Stimulated activated CD8-positive, alpha-beta memory T cell treated with anti-CD3 and anti-CD28 coated beads, Interleukin-4, amount 100 ng/mL, for 48 hours (primary cell): ENCODE measurements around the gene SCD.

ENCODE experiments used
- DNase-seq: peaks from one replicate; pipeline ENCODE4 v3.0.0-alpha.2; 2020

Gene SCD

DNA sequence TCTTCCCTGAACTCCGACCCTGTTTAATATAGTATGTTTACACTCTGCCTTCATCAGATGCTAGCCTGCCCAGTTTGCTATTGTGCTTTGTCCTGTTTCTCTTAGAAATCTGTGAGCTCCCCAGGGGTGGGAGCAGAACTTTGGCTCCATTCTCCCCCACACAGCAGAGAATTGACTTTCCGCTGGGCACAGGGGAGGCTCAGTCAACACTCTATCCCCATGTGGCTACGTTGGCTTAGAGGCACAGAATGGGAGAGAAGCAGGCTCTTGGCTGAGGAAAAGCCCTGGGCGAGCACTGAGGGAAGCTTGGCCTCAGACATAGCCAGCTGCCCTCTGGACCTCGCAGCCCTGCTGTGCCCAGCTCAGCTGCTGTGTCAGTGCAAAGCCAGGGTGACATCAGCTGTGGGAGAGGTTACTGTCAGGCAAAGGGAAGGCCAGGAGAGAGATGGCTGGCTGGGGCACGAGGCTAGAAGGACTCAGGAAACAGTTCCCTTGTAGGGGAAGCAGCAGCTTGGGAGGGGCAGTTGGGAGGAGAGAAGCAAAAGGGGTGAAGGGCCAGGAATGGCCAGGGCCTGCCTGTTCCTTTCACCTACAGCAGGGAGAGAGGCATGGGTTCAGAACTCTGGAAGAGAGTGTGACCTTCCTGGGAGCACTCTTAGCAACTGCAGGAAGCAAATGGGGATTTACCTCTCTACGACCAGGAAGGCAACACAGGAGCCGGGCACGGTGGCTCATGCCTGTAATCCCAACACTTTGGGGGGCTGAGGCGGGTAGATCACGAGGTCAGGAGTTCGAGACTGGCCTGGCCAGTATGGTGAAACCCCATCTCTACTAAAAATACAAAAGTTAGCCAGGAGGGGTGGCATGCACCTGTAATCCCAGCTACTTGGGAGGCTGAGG lies 5.8 kb upstream of the SCD start:
- no peak for DNase-seq

DNA sequence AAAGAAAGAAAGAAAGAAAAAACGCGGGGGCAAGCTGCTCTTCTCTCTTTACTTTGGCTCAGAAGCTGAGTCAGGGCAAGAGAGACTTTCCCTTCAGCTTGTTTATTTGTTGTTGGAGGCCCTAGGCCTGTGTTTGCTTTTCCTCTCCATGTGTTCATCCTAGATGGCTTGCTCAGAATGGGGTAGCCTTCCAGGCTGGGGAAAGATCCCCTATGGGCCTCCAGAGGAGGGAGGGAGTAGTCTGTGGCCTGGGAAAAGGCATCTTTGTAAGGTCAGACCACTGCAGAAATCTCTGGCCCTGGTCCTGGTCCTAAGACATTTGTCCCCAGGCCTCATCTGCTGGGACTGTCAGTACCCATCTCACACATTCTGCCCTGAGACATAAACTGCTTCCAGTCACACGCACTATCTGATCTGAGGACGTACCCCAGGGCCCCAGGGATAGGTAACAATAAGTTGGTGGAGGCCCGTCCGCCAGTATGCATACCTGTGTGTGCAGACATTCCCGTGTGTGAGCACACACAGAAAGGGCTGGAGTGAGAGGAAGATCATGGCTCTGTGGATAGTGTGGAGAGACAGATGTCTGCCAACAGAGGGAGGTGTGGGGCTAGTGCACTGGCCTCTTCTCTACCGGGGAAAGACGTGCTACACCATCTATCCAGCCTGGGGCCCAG lies 4.9 kb upstream of the SCD start:
- peak; percentile 63 for DNase-seq

DNA sequence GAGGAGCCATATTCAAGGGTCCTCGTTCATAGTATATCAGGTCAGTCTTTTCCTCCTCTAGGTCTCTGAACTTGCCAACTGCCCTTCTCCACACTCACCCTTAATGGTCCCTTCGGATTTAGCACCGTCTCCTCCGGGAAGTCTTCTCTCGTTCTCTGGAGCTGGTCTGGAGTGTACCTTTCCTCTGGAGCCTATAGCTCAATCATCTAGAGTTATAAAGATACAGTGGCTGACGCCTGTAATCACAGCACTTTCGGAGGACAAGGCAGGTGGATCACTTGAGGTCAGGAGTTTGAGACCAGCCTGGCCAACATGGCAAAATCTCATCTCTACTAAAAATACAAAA lies 4.4 kb upstream of the SCD start:
- no peak for DNase-seq

DNA sequence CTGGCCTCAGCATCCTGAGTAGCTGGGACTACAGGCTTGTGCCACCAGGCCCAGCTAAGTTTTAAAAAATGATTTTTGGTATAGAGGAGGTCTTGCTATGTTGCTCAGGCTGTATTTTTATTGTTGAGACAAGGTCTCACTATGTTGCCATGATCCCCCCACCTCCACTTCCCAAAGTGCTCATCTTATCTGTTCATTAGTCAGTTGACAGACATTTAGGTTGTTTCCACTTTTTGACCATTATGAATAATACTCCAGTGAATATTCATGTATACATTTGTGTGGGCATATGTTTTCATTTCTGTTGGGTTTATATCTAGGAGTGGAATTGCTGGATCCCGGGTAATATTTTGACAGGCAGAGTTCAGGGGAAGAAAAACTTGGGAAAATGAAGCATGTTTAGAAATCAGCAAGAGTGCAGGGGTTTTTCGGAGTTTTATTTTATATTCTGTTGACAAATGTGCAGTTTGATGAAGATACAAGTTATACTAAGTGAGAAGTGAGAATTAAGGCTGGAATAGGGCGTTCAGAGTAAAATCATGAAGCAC lies 2.7 kb upstream of the SCD start:
- DNase-seq: no peak

DNA sequence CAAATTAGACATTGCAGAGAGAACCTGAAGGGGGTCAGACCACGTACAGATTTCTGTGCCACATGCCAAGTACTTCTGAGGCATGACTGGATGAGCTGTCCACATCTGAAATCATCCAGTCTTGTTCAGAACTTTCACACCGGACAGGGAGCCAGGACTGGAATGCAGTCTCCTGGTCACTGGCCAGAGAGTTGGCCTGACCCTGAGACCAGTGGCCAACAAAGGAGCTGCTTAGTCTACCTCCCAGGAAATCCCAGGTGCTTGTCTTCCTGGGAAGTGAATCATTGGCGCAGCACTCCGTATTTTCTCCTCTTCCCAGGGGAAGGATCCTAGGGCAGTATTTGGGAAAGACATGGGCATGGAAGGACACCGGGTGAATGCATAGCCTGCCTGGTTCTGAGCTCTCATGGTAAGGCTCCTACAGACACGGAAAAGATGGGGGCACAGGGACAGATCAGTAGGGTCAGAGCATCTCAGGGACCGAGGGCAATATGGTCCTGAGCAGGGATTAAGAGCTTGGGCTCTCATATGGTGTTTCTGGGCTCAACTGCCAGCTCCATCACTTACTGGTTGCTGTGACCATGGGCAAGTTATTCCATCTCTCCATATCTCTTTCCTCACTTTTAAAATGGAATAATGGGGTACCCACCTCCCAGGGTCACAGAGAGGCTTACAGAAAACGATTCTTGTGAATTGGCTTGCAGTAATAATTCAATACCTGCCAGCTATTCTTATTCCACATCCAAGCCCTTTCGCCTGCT lies 1.3 kb upstream of the SCD start:
- no peak for DNase-seq

DNA sequence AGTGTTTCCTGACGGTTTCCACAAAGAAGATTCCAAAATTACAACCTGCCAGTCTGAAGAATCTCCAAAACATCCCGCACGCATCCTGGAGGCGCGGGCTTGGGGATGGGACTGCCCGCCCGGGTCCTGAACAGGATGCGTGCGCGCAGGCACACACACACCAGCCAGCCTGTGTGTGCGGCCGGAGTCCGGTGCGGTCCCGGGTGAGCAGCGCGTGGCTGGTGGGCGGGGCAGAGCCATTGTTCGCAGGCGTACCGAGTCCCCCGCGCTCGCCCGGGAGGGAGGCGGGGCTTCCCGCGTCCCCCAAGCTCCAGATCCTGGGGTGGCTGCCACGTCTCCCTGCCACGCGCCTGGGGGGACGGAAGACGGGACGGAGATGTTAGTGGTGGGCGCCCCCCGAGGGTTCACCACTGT lies 675 bp upstream of the SCD start:
- DNase-seq: peak; percentile 84

DNA sequence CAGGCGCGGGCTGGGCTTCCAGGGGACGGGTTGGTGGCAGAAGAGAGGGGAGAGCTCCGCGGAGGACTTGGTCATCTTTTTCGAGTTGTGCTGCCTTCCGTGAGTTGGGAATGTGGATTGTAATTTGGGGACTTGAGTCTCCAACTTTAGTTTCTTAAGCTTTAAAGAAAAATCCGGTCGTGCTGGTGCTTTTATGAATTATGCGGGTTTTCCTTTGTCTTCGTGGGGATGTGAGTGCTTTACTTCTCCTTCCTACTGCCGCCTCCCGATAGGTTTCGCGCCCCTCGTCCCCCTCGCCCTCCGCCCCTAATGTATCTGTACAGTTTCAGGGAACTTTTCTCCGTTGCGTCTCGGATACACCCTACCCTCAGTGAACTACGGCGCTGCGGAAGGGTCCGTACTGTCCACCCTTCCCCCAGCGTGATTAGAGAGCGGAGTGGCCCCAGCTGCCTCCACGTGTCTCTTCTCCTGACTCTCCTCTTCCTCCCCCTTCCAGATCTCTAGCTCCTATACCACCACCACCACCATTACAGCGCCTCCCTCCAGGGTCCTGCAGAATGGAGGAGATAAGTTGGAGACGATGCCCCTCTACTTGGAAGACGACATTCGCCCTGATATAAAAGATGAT lies 649 bp downstream of the SCD start:
- DNase-seq: no peak

DNA sequence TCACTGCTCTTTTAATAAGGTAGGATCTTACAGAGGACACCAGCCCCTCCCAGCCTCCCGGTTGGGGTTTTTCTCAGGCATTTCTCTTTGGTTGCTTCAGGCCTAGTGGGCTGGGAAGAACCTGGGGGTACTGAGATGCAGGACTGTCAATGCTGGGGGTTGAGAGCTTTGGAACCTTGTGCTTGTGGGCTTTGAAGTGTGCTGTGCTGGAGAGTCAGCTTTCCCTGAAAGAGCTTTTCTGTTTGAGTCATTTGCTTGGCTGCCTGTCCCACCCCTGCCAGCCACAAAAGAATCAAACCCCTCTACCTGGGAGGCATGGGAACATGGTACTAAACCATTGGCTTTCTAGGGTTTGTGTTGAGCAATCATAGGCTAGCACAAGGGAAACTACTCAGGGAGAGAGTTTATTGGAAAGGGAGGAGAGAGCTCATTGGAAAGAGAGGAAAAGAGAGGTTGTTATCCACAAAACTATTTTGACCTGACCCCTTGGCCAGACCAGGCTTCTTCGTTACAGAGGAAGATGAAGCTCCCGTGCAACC lies 1.4 kb downstream of the SCD start:
- no peak for DNase-seq

DNA sequence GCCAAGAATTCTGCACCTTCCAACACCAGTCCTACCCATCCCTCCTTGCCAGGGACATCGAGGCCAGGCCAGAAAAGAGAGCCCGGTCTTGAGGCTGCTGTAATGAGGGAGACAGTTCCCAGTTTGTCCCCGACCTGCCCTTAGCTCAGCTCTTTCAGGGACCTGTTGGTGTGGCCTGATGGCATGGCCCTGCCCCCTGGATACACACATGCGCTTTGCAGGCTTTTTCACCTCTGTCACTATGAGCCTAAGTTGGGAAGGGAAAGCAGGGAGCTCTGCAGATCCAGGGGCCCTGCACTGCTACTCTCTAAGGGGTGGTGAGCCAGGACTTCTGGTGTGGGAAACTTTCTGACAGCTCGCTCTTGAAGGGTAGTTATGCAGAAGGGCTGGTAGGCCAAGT lies 2.1 kb downstream of the SCD start:
- DNase-seq: no peak

DNA sequence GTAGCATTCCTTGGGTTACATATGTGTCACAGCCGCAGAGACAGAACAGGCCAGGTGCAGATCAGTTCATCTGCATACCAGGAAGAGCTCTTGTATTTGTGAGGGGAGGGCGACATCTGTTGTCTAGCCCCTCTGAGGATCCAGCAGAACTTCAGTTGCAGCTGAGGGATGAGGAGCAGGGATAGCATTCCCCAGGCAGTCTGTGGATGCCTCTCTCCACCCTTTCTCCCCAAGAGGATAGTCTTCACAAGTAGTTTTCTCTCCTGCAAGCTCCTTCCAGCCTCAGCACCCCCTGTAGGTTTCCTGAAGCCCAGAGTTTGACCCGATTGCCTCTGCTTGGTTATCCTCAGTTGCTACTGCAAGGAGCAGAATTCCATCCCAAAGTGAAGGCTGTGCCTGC lies 2.6 kb downstream of the SCD start:
- DNase-seq: no peak

DNA sequence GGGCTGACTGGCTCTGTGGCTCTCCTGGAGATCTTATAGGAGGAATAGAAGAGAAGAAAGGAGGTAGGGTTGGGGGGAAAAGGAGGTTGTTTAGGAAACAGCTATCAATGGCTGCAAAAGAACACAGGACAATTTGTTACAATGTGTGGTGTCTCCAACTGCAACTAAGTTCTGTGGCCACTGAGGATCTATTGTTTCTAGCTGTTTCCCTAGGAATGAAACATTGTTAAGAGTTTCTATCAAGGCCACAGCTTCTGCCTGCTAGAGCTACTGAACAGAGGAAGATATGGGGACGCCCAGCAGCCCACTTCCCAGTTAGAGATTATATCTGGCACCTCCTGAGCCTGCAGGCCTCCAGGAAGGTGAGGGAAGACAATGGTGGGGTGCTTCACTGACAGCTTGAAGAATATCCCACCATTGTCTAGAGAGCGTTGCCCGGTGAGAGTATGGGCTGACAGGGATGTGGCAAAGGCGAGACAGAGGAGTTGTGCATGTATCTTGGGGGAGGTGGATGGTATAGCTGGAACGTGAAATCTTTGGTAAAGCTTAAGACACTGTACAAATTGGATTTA lies 4.0 kb downstream of the SCD start:
- no peak for DNase-seq

DNA sequence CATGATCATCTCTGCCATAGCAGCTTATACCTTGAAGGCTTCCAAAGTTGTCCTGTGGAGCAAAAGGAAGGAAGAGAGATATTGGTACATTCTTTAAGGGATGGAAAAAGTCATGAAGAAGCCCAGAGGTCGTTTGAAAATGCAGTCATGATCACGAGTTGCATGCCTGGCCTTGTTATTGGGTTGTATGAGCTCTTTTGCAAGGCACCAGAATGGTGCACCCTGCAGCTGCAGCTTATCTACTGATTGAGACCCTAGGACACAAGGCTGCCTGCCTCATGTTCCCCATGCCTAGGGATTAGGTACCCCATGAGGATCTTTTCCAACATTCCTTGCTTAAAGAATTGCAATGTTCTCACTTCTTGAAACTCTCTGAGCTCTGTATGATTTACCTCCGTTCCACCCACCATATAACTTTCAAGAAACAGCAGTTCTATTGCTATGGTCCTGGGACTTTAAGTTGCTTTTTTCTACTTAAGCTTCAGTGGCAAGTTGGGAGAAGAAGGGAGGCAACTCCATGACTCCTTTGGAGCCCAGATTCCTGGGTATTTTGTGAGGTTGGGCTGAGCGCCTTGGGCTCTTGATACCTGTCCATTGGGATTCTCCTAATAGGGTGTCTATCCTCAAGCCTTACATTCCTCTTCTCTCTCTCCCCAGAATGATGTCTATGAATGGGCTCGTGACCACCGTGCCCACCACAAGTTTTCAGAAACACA lies 6.9 kb downstream of the SCD start:
- no peak for DNase-seq

DNA sequence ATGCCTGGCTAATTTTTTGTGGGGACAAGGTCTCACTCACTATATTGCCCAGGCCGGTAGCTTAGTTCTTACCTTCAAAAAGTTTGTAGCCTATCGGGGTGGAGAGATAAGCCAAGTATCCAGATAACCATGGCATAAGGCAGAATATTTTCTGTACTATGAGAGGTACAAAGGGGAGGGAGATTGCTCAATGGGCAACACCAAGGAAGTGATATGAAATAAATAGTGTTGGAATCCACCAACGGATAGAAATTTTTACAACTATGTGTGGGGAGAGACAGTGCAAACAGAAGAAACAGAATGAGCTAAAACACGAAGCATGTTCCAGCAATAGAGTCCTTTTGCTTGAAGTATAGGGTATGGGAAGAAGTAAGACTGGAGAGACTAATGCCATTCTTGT lies 8.1 kb downstream of the SCD start:
- DNase-seq: no peak

DNA sequence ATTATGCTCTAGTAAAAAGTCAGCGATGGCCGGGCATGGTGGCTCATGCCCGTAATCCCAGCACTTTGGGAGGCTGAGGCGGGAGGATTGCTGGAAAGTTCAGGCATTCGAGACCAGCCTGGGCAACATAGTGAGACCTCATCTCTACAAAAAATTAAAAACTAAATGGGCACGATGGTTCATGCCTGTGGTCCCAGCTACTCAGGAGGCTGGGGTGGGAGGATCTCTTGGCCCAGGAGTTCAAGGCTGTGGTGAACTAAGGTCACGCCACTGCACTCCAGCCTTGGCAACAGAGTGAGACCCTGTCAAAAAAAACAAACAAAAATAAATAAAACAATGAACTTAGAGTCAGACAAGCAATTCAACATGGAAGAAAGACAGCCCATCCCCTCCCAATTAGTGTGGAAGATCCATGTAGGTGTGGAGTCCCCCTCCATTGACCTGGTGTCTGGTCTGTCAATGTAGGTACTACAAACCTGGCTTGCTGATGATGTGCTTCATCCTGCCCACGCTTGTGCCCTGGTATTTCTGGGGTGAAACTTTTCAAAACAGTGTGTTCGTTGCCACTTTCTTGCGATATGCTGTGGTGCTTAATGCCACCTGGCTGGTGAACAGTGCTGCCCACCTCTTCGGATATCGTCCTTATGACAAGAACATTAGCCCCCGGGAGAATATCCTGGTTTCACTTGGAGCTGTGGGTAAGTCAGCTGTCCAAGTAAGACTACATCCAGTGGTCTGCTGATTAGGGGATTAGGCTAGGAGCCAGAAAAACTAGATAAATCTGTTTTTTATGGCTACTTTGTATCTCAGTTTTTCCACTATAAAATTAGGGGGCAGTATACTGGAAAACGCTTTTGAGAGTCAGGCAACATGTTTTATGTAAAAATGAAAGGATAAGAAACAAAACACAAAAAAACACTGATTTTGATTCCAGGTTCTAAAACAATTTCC lies 9.3 kb downstream of the SCD start:
- DNase-seq: no peak

DNA sequence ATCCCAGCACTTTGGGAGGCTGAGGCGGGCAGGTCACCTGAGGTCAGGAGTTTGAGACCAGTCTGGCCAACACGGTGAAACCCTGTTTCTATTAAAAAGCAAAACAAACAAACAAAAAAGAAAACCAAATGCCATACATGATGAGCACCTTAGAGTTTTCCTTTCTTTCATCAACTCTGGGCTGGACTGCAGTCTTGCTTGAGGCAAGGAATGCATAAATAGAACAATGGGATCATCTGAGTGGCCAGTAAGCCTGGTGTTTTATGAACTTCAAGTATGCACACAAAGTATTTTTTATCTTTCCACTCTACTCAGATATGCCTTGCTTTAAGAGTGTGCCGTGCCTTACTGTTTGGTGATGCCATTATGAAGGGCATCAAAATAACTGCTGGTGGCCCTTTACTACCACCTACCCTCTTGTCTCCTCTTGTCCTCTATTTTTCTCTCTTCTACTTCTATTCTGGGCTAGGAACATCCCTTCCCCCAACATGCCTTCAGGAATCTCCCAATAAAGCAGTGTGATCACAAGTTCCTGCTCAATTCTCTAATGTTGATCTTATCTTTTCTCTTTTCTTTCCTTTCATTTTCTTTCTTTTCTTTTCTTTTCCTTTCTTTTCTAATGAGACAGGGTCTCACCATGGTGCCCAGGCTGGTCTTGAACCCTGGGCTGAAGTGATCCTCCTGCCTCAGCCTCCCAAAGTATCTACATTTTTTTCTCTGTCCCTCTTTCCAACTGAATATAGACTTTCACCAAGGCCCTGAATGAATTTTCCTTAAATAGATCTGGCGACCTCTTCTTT lies 10.2 kb downstream of the SCD start:
- no peak for DNase-seq

DNA sequence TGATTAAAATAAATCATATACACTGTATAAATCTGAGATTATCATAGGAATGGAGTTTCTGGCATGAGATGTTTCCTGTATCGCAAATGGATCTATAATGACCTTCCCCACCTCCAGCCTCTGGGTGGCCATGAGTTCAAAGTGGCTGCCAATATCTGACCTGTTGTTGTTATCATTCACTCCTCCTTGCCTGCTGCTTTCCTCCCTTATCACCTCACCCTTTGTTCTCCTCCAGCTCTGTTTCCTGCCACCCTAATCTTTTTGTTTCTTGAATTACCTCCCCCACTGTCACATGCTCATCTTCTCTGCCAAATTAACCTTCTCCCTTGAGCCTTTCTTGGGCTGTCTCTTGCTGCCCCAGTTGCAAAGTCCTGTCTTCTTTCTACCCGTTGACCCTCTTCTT lies 12.0 kb downstream of the SCD start:
- no peak for DNase-seq

DNA sequence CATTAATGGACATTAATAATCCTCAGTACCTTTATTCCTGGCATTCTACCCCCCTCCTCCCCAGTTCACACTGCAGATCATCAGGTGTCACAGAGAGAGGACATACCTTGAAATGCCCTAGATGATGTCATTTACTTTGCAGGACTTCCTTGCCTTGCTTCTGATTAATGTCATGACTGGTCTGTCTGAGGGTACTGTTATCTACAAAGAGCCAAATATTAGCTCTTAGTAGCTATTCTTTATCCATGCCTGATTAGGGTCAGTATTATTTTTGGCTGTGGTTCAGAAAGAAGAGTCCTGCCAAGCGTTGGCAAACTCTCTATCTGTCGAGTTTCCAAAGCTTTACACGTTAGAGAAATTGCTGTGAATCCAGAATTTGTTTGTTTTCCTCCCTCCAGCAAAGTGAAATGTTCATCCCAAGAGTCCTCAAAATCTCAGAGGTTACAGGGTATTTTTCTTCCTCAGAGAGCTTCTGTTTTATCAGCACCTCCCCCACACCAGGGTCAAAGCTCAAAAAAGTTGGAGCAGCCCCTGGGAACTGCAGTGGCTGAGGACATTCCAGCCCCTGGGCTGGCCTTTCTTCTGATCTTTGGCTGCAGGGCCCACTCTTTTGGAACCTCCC lies 12.6 kb downstream of the SCD start:
- DNase-seq: no peak

DNA sequence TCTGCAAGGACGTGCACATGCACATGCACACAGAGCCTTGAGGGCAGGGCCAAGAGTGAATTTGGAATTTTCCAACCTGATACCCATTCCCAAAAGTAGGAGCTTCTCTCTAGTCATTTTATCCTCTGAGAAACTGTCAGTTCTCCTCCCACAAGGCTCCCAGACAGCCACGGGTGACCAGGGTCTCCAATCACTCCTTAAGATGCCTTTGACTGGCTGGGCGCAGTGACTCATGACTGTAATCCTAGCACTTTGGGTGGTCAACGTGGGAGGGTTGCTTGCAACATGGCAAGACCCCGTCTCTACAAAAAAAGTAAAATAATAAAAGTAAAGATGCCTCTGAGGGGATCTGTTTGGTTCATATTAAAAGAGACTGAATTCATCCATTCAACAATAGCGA lies 13.2 kb downstream of the SCD start:
- no peak for DNase-seq
